Melanocyte of skin (primary cell): ENCODE results near the gene OR2T5. TPM values are rescaled to one million over a fixed set of nuclear protein-coding genes. Genes with fewer than 3 reads are reported as not detected.

Experiments
- total RNA-seq, 2 donors: library from RNA; depleted of rRNA; stranded (reverse); fragments of >200 nt; gene quantifications; 2 replicates each; pipeline ENCODE4 v1.2.3, GENCODE V29; 2012

The OR2T5 gene
- not detected for total RNA-seq

GRCh38 chr1:248488289-248488688 is at the start of gene OR2T5:
TSS of gene OR2T5 (plus strand) at chr1:248488589. CDS start at chr1:248488589, 0 bp downstream.

GRCh38 chr1:248445399-248445798 is 43.0 kb upstream of the OR2T5 start, which contains the start of gene OR2T2:
TSS of gene OR2T2 (plus strand) at chr1:248445637. CDS start at chr1:248452798, 7,161 bp downstream.

GRCh38 chr1:248473051-248473450 is 15.3 kb upstream of the OR2T5 start, which contains the start of gene OR2T3:
TSS of gene OR2T3 (plus strand) at chr1:248473351. CDS start at chr1:248473351, 0 bp downstream.

GRCh38 chr1:248507773-248508172 is 19.4 kb downstream of the OR2T5 start, which contains the start of gene OR2G6:
TSS of gene OR2G6 (plus strand) at chr1:248508073. CDS start at chr1:248521647, 13,574 bp downstream.

Other genes with a start within 250 kb of the OR2T5 start
- not detected for gene OR2T33, start 210.6 kb upstream of the OR2T5 start, total RNA-seq
- gene OR2T12, start 185.2 kb upstream of the OR2T5 start, total RNA-seq = not detected
- not detected for gene OR2M7, start 164.0 kb upstream of the OR2T5 start, total RNA-seq
- gene OR14C36, start 139.8 kb upstream of the OR2T5 start, total RNA-seq = under 1 TPM in 1 of 2 donors, not detected in 1; 0.34 TPM
- gene OR2T4, start 126.9 kb upstream of the OR2T5 start, total RNA-seq = not detected
- gene OR2T6, start 112.8 kb upstream of the OR2T5 start, total RNA-seq = not detected
- not detected for gene OR2T1, start 85.5 kb upstream of the OR2T5 start, total RNA-seq
- gene OR2T2, start 43.0 kb upstream of the OR2T5 start, total RNA-seq = not detected
- not detected for gene OR2T3, start 15.2 kb upstream of the OR2T5 start, total RNA-seq
- gene OR2G6, start 19.5 kb downstream of the OR2T5 start, total RNA-seq = not detected
- gene OR2T29, start 74.2 kb downstream of the OR2T5 start, total RNA-seq = not detected
- gene OR2T34, start 86.2 kb downstream of the OR2T5 start, total RNA-seq = not detected
- gene OR2T10, start 109.1 kb downstream of the OR2T5 start, total RNA-seq = not detected
- gene OR2T11, start 146.5 kb downstream of the OR2T5 start, total RNA-seq = not detected
- not detected for gene OR2T35, start 156.7 kb downstream of the OR2T5 start, total RNA-seq
- gene OR2T27, start 166.9 kb downstream of the OR2T5 start, total RNA-seq = not detected
- not detected for gene OR14I1, start 214.2 kb downstream of the OR2T5 start, total RNA-seq